ENCODE results near the gene OR51E2.
"Not testable (repeated sequence)": the region's sequence is repeated elsewhere in the genome, so short reads cannot be mapped to it uniquely, and the experiment has no call there.

OR51E2 gene, protein sequence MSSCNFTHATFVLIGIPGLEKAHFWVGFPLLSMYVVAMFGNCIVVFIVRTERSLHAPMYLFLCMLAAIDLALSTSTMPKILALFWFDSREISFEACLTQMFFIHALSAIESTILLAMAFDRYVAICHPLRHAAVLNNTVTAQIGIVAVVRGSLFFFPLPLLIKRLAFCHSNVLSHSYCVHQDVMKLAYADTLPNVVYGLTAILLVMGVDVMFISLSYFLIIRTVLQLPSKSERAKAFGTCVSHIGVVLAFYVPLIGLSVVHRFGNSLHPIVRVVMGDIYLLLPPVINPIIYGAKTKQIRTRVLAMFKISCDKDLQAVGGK

DNA sequence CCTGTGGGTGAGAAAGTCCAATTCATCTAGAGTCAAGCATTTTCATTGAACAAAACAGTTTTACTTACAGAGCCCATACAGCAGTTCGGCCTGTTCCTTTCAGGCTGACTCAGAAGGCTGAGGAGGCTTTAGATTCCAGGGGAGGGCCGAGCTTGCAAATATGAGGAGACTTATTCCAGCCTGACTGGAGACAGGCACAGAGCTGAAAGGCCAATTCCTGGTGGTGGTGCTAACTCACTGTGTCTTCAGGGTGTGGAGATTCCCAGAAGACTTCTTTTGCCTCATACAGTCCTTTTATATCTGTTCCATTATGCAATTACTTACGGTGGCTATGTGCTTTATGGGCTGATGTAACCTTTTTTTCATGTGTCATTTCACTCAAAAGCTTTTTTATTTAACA, at the start of gene OR51E2:
Gene OR51E2 (minus strand): TSS at position 269 of the 400 bp plus-strand sequence. CDS start 15,142 bp downstream, outside the sequence.
- no peak within 1 kb of the TSS for H3K4me2 ChIP-seq (ENCODE audit: low read depth, low read length, poor library complexity, severe bottlenecking)
- no peaks in the 10 kb centered on the region for H3K36me3 ChIP-seq (ENCODE audit: insufficient read depth, low read length)
- no peaks in the 10 kb centered on the region for H3K27me3 ChIP-seq (ENCODE audit: insufficient read depth, low read length, poor library complexity, severe bottlenecking)
- H3K4me3 ChIP-seq (ENCODE audit: low read length, poor library complexity, severe bottlenecking) = no peak within 1 kb of the TSS
- H3K4me1 ChIP-seq (ENCODE audit: insufficient read depth, low read length, poor library complexity, severe bottlenecking) = no peaks in the 10 kb centered on the region
- no peaks in the 10 kb centered on the region for H4K20me1 ChIP-seq (ENCODE audit: insufficient read depth, low read length, poor library complexity, severe bottlenecking)
- H3K79me2 ChIP-seq (ENCODE audit: insufficient read depth, low read length) = no peaks in the 10 kb centered on the region
- no peaks in the 10 kb centered on the region for H3K9me2 ChIP-seq (replicated peaks; ENCODE audit: low read depth, low read length)
- TF ChIP-seq EZH2phosphoT487 (IDR thresholded peaks at IDR 0.05; ENCODE audit: borderline replicate concordance) = no peak
- TF ChIP-seq, protein P1, sequence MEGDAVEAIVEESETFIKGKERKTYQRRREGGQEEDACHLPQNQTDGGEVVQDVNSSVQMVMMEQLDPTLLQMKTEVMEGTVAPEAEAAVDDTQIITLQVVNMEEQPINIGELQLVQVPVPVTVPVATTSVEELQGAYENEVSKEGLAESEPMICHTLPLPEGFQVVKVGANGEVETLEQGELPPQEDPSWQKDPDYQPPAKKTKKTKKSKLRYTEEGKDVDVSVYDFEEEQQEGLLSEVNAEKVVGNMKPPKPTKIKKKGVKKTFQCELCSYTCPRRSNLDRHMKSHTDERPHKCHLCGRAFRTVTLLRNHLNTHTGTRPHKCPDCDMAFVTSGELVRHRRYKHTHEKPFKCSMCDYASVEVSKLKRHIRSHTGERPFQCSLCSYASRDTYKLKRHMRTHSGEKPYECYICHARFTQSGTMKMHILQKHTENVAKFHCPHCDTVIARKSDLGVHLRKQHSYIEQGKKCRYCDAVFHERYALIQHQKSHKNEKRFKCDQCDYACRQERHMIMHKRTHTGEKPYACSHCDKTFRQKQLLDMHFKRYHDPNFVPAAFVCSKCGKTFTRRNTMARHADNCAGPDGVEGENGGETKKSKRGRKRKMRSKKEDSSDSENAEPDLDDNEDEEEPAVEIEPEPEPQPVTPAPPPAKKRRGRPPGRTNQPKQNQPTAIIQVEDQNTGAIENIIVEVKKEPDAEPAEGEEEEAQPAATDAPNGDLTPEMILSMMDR (conservative IDR thresholded peaks at IDR 0.05; ENCODE audit: low read length) = no peak
- H2AFZ ChIP-seq (ENCODE audit: low read length) = no peak within 1 kb of the TSS
- no peak within 1 kb of the TSS for H3K9ac ChIP-seq (ENCODE audit: low read depth, low read length, poor library complexity, severe bottlenecking)
- no peaks in the 10 kb centered on the region for H3K9me3 ChIP-seq (ENCODE audit: insufficient read depth, low read depth, low read length)
- no peaks in the 10 kb centered on the region for H3F3A ChIP-seq (ENCODE audit: low read depth)

DNA sequence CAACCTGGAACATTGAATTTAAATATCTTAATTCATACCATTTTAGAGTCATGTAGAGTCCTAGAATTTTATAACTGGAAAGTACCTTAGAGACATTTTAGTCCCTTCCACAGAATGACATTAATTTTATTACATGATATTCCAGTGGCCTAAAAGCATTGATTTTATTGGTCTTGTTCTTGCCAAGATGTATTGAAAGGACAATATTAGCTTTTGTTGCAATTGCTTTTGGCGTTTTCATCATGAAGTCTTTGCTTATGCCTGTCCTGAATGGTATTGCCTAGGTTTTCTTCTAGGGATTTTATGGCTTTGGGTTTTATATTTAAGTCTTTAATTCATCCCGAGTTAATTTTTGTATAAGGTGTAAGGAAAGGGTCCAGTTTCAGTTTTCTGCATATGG, 43.1 kb upstream of the OR51E2 start:
- Histone ChIP-seq H4K20me1 (ENCODE audit: insufficient read depth, low read length, poor library complexity, severe bottlenecking) (no peaks in the 10 kb centered on the region), H3K79me2 (ENCODE audit: insufficient read depth, low read length) (no peaks in the 10 kb centered on the region), H2AFZ (ENCODE audit: low read length) (no peak overlapping the region), H3F3A (ENCODE audit: low read depth) (no peaks in the 10 kb centered on the region), H3K9me3 (ENCODE audit: insufficient read depth, low read depth, low read length) (no peaks in the 10 kb centered on the region), H3K36me3 (ENCODE audit: insufficient read depth, low read length) (no peaks in the 10 kb centered on the region), H3K9me2 (replicated peaks; ENCODE audit: low read depth, low read length) (no peaks in the 10 kb centered on the region), H3K9ac (ENCODE audit: low read depth, low read length, poor library complexity, severe bottlenecking) (no peak overlapping the region), H3K4me2 (ENCODE audit: low read depth, low read length, poor library complexity, severe bottlenecking) (no peak overlapping the region), H3K4me3 (ENCODE audit: low read length, poor library complexity, severe bottlenecking) (no peak overlapping the region), H3K4me1 (ENCODE audit: insufficient read depth, low read length, poor library complexity, severe bottlenecking) (no peaks in the 10 kb centered on the region), H3K27me3 (ENCODE audit: insufficient read depth, low read length, poor library complexity, severe bottlenecking) (no peaks in the 10 kb centered on the region)
- TF ChIP-seq, protein P1 (conservative IDR thresholded peaks at IDR 0.05; ENCODE audit: low read length) = no peak
- TF ChIP-seq EZH2phosphoT487 (IDR thresholded peaks at IDR 0.05; ENCODE audit: borderline replicate concordance) = no peak

DNA sequence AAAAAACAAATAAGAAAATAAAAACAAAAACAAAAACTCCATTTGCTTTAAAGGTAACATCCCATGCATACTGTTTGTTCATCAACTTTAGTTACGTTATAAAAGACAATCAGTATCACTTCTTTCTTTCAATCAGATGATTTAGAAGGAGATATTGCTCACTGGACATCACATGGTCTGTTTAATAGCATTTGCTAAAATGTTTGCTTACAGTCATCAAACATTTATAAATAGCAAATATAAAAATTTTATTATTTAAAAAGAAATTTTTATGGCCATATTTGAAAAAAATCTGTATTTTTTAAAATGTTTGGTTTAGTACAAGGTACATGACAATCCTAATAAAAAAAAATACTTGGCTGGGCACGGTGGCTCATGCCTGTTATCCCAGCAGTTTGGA, 29.5 kb upstream of the OR51E2 start:
- H3K36me3 ChIP-seq (ENCODE audit: insufficient read depth, low read length) = no peaks in the 10 kb centered on the region
- H3K79me2 ChIP-seq (ENCODE audit: insufficient read depth, low read length) = no peaks in the 10 kb centered on the region
- no peaks in the 10 kb centered on the region for H4K20me1 ChIP-seq (ENCODE audit: insufficient read depth, low read length, poor library complexity, severe bottlenecking)
- no peaks in the 10 kb centered on the region for H3K4me1 ChIP-seq (ENCODE audit: insufficient read depth, low read length, poor library complexity, severe bottlenecking)
- no peak overlapping the region for H3K4me2 ChIP-seq (ENCODE audit: low read depth, low read length, poor library complexity, severe bottlenecking)
- TF ChIP-seq EZH2phosphoT487 (IDR thresholded peaks at IDR 0.05; ENCODE audit: borderline replicate concordance) = no peak
- TF ChIP-seq, protein P1 (conservative IDR thresholded peaks at IDR 0.05; ENCODE audit: low read length) = no peak
- no peaks in the 10 kb centered on the region for H3F3A ChIP-seq (ENCODE audit: low read depth)
- no peaks in the 10 kb centered on the region for H3K27me3 ChIP-seq (ENCODE audit: insufficient read depth, low read length, poor library complexity, severe bottlenecking)
- H3K9me3 ChIP-seq (ENCODE audit: insufficient read depth, low read depth, low read length) = no peaks in the 10 kb centered on the region
- no peak overlapping the region for H3K9ac ChIP-seq (ENCODE audit: low read depth, low read length, poor library complexity, severe bottlenecking)
- H3K4me3 ChIP-seq (ENCODE audit: low read length, poor library complexity, severe bottlenecking) = no peak overlapping the region
- no peak overlapping the region for H2AFZ ChIP-seq (ENCODE audit: low read length)
- H3K9me2 ChIP-seq (replicated peaks; ENCODE audit: low read depth, low read length) = no peaks in the 10 kb centered on the region

DNA sequence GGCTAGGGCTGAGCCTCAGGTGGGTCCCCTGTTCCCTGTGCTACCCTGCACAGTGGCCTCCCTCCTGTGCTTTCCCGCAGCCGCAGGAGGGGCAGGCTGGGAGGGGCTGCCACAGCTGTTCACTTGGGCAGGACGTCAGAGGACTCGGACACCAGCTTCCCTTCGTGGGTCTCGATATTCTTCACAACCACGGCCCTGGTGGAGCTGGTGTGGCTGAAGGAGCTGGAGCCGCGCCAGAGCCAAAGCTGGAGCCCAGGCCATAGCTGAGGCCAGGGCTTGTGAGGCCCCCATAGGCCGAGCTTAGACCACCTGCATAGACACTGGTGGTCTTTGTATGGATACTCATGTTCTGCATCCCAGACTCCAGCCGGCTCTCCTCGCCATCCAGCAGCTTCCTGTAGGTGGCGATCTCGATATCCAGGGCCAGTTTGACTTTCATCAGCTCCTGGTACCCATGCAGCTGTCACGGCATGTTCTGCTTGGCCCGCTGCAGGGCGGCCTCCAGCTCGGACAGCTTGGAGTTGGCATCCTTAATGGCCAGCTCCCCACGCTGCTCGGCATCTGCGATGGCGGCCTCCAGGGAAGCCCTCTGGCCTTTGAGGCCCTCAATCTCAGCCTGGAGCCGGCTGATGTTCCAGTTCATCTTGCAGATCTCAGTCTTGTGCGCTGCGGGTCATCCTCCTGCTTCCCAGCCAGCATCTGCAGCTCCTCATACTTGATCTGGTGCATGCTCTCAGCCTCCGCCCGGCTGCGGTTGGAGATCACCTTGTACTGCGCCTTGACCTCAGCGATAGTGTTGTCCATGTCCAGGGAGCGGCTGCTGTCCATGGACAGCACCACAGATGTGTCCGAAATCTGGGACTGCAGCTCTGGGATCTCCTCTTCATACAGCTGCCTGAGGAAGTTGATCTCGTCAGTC, 25.2 kb upstream of the OR51E2 start:
- not testable (repeated sequence) for H3K4me1 ChIP-seq (ENCODE audit: insufficient read depth, low read length, poor library complexity, severe bottlenecking); H3K4me3 ChIP-seq (ENCODE audit: low read length, poor library complexity, severe bottlenecking); H3K9me2 ChIP-seq (replicated peaks; ENCODE audit: low read depth, low read length); H3K79me2 ChIP-seq (ENCODE audit: insufficient read depth, low read length); H4K20me1 ChIP-seq (ENCODE audit: insufficient read depth, low read length, poor library complexity, severe bottlenecking); H3K36me3 ChIP-seq (ENCODE audit: insufficient read depth, low read length); H3F3A ChIP-seq (ENCODE audit: low read depth); H3K9ac ChIP-seq (ENCODE audit: low read depth, low read length, poor library complexity, severe bottlenecking); H3K27me3 ChIP-seq (ENCODE audit: insufficient read depth, low read length, poor library complexity, severe bottlenecking); H3K9me3 ChIP-seq (ENCODE audit: insufficient read depth, low read depth, low read length); H2AFZ ChIP-seq (ENCODE audit: low read length); H3K4me2 ChIP-seq (ENCODE audit: low read depth, low read length, poor library complexity, severe bottlenecking)

All from Loucy (cell line).